GM19099 (cell line): Measurements from ENCODE around the gene LUZP1.

Experiments used
- POLR2A ChIP-seq: IDR thresholded peaks from 3 replicates; pipeline ENCODE4 v1.6.1; 2011; ENCODE audit warnings: low read depth; ENCODE audit not compliant: insufficient read length; ENCODE audit errors: extremely low read depth

The LUZP1 gene

DNA sequence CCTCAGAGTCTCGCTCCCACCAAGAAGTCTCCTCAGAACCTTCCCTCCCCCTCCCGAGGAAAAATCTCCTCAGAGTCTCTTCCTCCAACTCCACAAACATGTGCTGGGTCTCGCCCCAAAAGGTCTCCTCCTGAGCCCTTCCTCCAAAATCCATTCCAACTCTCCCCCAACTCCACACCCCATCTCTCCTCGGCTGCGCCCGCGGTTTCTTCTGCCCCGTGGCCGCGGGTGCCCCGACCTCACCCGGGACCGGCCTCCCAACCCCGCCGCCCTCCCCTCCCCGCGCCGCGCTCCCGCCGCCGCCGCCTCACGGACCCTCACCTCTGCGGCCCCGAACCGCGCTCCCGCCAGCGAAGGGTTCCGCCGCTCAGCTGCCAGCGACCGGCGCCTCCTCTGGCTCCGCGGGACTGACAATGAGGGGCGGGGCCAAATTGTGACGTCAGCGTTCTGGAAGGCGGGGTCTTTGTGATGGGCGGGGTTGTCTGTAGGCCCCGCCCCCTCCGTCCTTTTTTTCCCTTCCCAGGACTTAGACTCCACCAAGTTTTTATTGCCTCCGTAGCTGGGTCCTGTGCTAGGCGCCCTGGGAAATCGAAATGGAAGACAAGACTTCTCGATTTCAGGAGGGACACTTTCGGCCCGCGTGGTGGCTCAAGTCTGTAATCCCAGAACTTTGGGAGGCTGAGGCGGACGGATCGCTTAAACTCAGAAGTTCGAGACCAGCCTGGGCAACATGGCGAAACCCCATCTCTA is at the start of gene LUZP1:
TSS of gene LUZP1 (minus strand) at position 412 of the 750 bp plus-strand sequence.
- peak; percentile 87 for TF ChIP-seq POLR2A

DNA sequence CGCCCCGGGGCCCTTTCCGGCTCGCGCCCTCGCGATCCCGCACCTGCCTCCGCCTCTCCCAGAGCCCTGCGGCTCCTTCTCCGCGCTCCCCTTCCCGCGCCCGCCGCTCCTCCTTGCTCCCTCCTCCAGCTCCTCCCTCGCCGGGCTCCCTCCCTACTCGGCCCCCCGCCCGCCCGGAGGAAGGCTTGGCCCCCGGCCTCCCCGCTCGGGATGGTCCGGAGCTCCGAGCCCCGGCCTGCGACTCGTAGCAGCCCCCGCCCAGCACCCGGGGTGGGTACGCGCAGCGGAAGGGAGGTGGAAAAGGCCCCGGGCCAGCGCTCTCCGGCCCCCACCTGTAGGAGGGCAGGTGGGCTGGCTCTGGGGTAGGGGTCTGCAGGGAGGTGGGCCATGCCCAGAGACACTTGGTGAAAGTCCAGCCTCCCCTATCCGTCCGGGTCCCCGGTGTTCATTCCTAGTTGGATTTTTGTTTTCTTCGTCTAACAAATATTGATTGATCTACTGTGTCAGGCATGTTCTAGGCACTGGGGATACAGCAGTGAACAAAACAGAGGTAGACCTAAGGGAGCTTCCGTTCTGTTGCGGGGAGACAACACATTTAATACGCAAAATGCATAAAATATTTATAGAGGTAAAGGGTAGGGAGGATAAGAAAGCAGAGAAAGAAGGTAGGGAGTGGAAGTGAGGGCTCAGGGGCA is 48.9 kb upstream of the LUZP1 start, which contains the start of gene HTR1D:
TSS of gene HTR1D (minus strand) at position 82 of the 695 bp plus-strand sequence. CDS start 23,283 bp downstream, outside the sequence.
- TF ChIP-seq POLR2A: no peak

DNA sequence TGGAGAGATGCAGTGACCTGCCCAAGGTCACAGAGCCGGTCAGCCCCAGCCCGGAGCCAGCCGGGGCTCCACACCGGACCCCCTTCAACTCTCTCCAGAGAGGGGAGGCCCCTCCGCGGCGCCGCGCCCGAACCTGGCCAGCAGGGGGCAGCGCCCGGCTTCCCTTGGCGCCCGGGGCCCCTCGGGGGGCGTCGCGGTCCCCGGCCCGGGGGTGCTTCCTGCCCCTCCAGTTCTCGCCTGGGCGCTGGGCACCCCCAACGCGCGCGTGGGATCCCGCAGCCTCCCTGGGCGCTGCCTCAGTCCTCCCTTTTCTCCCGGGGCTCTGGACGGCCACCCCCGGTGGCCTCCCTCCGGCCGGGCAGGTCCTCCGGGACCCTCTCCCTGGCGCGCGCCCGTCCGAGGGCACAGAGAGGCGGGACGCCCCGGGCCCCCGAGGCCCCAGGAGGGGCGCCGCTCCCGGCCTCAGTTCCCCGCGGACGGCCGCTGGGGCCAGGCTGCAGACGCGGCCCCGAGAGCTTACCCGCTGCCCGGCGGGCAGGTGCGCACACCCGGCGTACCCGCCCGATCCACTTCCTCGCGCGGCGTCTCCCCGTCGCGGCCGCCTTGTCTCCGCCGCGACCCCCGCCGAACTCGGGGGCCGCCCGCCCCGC is 48.2 kb upstream of the LUZP1 start:
- TF ChIP-seq POLR2A: no peak

DNA sequence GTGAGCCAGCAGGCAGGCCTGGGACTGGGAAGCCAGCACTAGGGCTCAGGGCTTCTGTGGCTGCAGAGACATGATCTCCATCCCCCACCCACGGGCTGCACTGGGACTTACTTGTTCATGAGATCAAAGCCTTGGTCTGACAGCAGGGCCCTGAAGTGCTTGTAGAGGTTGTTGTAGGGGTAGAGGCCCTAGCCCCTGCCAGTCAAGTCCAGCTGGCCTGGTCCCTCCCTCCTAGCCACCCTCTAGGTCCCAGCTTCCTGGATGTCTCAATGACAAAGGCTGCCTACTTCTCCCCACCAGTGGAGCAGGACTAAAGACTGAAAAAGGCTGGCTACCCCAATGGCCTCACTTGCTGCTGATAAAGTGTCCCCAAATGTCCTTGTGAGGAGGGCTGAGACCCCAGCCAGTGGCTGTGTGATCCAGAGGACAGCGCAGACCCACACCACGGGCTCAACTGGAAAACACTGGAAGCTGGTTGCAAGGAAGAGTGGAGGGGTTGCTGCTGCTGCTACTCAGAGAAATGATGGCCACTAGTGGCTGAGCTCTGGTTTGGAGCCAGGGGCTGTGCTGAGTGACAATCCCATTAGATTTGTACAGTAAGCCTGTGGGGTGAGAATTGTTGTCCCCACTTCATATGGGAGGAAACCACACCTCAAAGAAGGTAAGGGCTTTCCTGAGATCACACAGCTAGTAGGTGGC is 47.2 kb upstream of the LUZP1 start:
- TF ChIP-seq POLR2A: no peak

DNA sequence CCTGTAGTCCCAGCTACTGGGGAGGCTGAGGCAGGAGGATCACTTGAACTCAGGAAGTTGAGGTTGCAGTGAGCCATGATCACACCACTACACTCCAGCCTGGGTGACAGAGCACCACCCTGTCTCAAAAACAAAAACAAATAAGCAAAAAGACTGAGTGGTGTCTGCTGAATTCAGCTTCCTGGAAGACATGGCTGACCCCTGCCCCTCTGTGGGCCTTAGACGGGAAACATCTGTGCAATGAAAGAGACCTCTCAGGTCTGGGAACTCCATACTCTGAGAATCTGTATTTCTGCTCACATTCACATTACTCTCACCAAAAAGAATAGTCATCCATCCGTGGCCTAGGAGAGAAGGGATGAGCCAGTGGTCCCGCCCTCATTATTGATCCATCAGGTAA is 46.6 kb upstream of the LUZP1 start:
- no peak for TF ChIP-seq POLR2A

DNA sequence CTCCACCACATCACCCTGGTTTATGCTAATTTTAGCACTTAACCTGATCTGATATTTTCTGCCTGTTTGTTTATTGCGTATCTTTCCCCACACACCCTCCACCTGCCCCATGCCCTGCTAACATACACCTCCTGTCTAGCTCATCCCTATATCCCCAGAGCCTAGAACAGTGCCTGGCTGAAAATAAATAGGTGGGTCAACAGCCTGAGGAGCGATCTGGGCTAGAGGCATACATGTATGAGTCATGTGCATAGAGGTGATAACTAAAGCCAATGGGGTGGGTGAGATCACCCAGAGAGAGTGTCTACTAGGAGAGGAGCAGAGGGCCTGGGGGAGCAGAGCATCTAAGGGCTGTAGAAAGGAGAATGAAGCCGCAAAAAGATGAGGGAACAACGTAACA is 46.0 kb upstream of the LUZP1 start:
- TF ChIP-seq POLR2A: no peak

DNA sequence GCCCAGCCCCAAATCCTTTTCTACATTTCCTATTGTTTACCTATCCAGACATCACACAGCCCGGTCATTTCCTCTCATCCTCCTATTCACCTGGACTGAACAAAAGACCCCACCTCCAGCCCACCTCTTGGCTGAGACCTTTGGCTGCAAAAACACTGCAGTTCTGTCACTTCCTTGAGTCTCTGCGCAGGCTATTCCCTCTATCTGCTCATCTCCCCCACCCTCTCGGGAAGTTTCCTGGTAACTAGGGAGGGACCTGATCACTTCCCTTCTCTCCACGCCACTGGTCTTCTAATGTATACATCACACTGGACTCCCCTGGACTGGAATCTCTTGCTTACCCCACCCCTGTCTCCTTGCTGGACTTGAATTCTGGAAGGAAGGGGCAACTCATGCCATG is 43.3 kb upstream of the LUZP1 start:
- no peak for TF ChIP-seq POLR2A

DNA sequence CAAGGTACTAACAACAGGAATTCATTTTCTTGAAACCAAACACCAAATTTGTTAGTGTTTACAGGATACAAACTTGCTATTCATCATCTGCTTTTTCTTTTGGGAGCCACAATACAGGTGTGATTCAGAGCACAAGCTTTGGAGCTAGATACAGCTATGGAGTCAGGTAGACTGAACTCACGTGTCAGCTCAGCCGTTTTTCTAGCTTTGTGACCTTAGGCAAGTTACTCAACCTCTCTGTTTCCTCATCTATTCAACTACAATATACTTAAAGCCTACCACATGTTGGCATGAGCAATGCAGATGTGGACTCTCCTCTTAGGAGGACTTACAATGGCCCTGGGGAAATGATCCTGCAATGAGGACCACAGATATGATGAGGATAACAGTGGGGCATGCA is 42.3 kb upstream of the LUZP1 start:
- TF ChIP-seq POLR2A: no peak

DNA sequence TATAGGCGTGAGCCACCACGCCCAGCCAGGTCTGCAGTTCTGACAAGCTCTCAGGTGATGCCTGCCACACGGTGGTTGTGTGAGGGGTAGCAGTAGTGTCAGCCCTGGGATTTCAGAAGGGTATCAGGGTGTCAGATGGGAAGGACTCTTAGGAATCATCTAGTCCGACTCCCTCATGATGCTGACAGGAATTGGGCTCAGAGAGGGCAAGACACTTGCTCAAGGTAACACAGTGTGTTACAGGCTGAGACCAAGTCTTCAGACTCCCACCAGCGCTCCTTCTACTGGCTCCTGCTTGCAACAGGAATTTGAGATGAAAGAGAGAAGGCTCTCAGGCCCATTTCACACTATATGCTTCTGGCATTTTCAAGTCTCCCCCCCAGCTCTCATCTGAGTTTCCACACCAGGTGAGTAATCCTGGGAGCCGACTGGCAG is 41.7 kb upstream of the LUZP1 start:
- TF ChIP-seq POLR2A: no peak

DNA sequence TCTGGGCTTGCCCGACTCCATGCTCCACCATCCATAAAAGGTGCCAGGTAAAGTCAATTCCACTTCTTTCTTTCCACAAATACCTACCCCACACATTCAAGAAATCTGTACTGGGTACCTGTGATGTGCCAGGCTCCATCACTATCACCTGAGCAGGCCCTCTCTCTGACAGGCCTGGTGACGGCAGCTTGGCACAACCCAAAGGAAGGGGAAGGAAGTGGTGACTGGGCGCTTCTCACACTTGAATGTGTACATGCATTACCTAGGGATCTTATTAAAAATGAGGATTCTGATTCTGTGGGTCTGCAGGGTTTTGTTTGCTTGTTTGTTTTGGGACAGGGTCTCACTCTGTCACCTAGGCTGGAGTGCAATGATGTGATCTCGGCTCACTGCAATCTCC is 41.1 kb upstream of the LUZP1 start:
- TF ChIP-seq POLR2A: no peak

DNA sequence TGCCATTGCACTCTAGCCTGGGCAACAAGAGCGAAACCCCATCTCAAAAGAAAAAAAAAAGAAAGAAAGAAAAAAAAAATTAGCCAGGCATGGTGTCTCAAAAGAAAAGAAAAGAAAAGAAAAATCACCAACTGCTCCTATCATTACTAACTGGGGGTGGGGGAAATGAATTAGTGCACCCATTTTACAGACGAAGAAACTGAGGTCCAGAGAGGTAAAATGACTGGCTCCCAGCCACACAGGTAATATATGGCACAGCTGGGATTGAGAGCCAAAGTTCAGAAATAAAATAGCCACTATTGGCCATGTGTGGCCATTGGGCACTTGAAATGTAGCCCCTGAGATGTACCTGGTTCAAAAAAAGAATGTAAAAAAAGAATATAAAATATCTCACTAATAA is 39.9 kb upstream of the LUZP1 start:
- no peak for TF ChIP-seq POLR2A

DNA sequence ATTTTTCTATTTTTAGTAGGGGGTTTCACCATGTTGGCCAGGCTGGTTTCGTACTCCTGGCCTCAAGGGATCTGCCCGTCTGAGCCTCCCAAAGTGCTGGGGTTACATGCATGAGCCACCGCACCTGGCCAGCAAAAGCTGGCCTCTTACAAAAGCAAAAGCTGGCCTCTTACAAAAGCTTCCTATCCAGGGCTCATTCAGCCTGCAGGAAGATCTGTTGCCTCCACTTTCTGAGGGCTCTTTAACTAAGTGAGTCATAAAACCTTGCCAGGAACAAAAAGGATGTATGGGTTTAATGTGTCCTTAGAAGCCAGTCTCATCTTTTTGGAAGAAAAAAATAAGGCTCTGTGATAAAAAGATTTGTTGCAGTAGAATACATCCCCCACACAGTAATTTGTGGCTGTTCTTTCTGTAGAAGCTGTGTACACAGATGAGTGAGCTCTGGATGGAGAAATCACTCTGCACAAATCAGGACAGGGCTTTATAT is 33.6 kb upstream of the LUZP1 start:
- TF ChIP-seq POLR2A: no peak

DNA sequence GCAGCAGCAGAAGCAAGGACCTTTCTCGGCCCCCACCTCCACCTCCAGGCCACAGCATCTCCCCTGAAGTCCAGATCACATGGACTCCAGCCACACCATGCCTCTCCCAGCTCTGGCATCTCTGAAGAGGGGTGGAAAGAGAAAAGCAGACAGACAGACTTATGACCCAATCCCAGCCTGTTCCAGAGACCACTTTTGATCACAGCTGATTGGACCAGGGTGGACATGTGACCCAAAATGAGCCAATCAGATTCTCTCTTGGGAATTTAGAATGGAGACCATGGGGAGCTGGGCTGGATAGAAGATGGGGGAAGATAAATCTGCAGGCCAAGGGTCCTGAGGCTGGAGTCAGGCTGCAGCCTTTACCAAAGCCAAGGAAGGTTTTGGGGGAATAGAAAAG is 32.2 kb upstream of the LUZP1 start:
- no peak for TF ChIP-seq POLR2A

DNA sequence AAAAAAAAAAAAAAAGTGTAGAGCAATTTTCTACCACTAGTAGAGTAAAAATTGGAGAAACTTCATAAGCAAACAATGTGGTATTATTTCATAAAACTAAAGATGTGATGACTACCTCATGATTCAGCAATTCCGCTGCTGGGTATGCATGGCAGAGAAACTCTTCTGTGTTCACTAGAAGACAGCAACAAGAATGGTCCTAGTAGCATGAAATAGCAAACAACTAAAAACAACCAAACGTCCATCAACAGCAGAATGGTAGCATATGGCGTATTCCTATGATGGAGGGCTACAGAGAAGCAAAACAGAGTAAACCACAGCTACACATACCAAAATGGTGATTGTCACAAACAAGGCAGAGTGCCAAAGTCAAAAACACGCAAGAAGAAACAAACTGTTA is 29.7 kb upstream of the LUZP1 start:
- no peak for TF ChIP-seq POLR2A

DNA sequence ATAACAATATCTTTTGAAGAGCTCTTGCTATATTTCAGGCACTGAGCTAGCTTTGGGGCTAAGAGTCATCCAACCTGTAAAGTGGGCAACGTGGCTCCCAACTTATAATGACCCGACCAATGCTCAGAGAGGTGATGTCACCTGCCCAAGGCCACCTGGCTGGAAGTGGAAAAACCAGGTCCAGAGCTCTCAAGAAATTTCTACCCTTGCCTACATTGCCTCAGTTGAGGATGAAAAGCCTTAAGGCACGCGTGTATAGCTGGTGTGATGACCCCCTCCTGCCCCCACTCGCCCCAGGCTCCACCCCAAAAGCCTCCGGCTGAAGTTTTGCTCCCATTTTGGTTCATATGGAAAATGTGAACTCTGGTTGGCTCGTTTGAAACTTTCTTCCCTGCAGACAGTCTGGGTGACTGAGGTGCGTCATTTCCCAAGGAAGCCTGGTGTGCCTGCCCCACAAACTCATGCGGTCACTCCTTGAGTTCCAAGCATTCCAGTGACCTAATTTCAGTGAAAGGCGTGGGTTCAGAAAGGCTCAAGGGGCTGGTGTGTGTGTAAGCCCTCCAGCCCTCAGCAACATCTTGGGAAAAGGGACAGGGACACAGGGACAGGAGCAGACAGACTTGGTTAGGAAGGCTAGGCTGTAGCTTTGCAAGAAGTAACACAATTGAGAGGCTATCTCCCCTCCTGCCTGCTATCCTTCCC is 28.1 kb upstream of the LUZP1 start:
- TF ChIP-seq POLR2A: no peak
